ENCODE measurements around the gene PDHA1.
A peak's percentile ranks its signal among the peaks of the same experiment; 100 is the strongest.

The PDHA1 gene

GRCh38 chrX:19343535-19344408, at the start of gene PDHA1:
PDHA1 (plus strand) TSS chrX:19343927; CDS start chrX:19344038, 111 bp downstream.
- peak; percentile 86 to 99 (median 90) for DNase-seq
- intact Hi-C loops (cut with DNase I): no loop called here

GRCh38 chrX:19303256-19303880, 40.4 kb upstream of the PDHA1 start:
- DNase-seq: no peak
- intact Hi-C loops (cut with DNase I): no loop called here

- DNase-seq: no peak
- intact Hi-C loops (cut with DNase I): no loop called here
Observed at GRCh38 chrX:19326567-19326966, 17.2 kb upstream of the PDHA1 start.

DNA sequence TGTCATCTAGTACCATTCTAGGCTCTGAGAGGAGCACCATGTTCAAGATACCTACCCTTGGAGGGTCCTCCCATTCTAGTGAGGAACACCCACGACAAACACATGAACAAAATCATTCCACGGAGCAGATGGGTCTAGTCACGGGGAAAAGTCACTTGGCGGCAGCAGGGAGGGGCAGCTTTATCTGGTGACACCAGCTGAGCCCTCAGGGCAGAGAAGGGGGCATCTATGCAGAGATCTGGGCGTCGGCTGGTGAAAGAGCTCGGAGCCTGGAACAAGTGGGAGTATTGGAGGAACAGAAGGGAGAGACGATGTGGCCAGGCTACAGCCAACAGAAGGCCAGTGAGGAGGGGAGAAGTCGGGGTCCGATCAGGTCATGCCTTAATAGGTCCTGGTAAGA, 11.9 kb upstream of the PDHA1 start:
- intact Hi-C loops (cut with DNase I): loop anchor here (5.0 kb wide), 1 partner anchor 400 kb away; no protein-coding TSS in a partner anchor
- peak in 1 of 10 donors; percentile 8 for DNase-seq

DNA sequence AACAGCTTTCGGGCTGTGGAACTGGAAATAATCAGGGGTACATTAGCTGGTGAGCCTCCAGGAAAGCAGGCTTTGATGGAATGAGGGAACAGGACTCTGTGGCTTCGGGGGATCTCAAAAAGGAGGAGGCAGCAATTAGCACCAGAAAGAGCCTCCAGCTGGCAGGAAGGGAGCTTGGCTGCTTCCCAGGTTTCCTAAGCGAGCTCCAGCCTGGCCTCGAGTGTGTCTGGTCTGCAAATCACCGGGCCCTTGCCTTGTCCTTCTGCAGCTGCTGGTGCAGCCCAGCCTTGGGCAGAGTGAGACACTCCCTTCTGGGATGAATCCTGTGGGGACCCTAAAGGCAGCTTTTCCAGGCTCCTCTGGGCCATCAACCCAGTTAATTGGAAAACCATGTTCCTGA, 10.7 kb upstream of the PDHA1 start:
- peak in 9 of 10 donors; percentile 17 to 90 (median 43) for DNase-seq
- intact Hi-C loops (cut with DNase I): loop anchor here (5.0 kb wide), 1 partner anchor 401 kb away; no protein-coding TSS in a partner anchor

DNA sequence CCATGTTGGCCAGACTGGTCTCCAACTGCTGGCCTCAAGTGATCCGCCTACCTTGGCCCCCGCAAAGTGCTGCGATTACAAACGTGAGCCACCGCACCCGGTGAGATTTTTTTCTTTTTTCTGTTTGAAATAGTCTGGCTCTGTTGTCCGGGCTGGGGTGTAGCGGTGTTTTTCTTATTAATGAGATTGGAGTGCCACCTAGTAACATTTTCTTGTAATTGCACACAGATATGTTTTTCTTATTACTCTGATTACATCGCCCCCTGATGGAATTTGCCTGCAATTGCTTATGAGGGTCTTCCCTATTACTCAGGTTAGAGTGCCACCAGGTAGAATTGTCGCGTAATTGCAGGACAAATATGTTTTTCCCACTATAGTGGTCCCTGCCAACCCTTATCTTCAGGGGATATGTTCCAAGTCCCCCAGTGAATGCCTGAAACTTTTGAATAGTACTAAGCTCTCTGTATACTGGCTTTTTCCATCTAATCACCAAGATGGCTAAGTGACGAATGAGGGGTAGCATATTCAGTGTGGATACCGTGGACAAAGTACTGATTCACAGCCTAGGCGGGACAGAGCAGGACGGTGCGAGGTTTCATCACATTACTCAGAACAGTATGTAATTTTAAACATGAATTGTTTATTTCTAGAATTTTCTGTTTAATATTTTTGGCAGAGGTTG, 8.6 kb upstream of the PDHA1 start:
- DNase-seq: no peak
- intact Hi-C loops (cut with DNase I): loop anchor here (1.0 to 5.0 kb wide), 2 partner anchors 403 to 944 kb away; no protein-coding TSS in a partner anchor

DNA sequence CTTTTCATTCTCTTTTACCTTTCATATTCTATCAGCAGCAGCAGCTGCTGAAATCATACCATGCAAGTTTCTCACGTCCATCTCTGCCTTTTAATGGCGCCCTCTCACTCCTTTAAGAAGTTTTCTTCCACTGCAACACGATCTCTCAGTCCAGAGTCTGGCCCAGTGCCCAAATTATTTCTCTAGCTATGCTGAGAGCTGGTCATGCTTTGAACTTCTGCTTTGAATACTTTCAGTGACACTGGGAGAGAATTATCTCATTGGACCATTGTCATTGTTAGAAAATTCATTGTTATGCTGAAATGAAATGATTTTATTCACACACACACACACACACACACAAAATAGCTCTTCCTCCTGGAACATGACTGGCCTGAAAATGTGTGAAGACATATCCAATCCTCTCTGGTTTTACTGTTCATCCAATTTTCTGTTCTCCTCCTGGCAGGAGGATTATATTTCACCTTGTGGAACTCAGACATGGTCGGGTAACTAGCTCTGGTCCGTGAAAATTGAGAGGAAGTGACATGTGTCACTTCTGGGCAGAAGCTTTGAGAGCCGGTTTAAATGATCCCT, 1.3 kb upstream of the PDHA1 start:
- DNase-seq: no peak
- intact Hi-C loops (cut with DNase I): no loop called here

DNA sequence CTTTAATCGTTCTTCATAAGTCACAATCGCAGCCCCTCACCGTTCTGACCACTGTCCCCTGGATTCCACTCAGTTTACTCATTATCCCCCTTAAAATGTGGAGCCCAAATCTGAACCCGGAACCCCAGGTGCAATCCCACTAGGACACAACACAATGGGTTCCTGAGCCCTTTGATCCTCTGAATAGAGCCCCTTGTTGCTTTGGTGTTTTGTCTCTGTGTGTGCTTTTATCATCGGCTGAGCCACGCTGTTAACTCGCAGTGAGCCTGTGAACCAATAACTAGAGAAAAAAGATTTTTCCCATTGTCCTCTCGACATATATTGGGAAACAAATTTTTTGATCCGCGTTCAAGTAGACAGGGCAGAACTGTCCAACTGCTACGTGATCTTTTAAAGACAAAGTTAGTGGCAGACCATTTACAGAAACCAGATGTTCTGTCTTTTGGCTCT, 617 bp upstream of the PDHA1 start:
- DNase-seq: no peak
- intact Hi-C loops (cut with DNase I): no loop called here

GRCh38 chrX:19344661-19345060, 934 bp downstream of the PDHA1 start:
- intact Hi-C loops (cut with DNase I): no loop called here
- no peak for DNase-seq

- intact Hi-C loops (cut with DNase I): no loop called here
- no peak for DNase-seq
Observed at GRCh38 chrX:19347916-19348315, 4.2 kb downstream of the PDHA1 start.

GRCh38 chrX:19349264-19349663, 5.5 kb downstream of the PDHA1 start:
- intact Hi-C loops (cut with DNase I): no loop called here
- no peak for DNase-seq

DNA sequence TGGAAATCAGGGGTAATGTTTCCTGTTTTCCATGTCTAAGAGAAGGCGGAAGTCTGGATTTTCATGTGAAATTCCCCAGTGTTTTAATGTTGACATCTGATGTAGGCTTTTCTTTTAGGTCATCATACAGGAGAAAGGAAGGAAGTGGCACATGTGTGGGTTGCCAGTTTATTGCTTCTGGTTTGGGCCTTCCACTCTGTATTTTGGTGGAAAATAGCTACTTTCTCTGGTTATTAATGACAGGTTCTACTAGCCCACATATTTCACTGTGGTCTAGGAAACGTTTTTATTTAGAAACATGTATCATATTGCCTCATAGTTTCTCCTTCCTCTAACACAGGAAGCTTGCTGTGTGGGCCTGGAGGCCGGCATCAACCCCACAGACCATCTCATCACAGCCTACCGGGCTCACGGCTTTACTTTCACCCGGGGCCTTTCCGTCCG, 7.2 kb downstream of the PDHA1 start:
- no peak for DNase-seq
- intact Hi-C loops (cut with DNase I): no loop called here

DNA sequence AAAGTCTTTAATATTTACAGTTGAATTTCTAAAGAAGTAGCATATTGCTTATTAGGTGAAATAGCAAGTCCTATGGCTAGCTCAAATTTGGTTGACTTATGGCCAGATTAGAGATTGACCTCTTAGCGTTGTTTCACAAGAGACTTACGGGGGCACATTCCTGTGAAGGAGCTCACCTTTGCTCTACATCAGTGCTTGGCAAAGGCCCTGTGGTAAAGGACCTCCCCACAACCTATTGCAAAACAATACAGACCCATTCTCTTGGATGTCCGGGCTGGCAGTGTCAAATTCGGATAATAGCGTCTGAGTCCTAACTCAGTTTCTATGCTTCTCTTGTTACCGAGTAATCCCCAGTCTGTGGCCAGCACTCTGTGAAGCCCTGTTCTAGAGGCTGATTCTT, 10.9 kb downstream of the PDHA1 start:
- DNase-seq: no peak
- intact Hi-C loops (cut with DNase I): no loop called here

DNA sequence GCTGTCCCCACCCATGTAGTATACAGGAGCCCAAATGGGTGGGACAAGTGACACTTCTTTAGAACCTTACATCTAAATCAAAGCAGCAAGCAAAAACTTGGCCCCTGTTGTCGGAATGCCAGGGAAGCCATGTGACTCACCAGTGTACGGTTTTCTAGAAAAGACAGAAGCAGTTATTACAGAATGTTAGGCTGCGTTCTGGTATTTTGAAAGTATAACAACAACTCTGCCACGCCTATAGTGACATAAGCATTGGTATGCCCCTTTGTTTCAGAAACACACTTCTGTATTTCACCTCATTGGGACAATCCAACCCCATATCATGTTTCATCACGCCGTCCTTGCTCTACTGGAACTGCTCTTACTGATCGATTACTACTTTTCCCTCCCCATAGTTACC, 14.8 kb downstream of the PDHA1 start:
- DNase-seq: no peak
- intact Hi-C loops (cut with DNase I): no loop called here

GRCh38 chrX:19360903-19361302, 17.2 kb downstream of the PDHA1 start:
- DNase-seq: no peak

GRCh38 chrX:19361701-19362100, 18.0 kb downstream of the PDHA1 start:
- no peak for DNase-seq
- intact Hi-C loops (cut with DNase I): no loop called here

More at GRCh38 chrX:19360903-19361302, 17.2 kb downstream of the PDHA1 start:
- intact Hi-C loops (cut with DNase I): no loop called here

DNA sequence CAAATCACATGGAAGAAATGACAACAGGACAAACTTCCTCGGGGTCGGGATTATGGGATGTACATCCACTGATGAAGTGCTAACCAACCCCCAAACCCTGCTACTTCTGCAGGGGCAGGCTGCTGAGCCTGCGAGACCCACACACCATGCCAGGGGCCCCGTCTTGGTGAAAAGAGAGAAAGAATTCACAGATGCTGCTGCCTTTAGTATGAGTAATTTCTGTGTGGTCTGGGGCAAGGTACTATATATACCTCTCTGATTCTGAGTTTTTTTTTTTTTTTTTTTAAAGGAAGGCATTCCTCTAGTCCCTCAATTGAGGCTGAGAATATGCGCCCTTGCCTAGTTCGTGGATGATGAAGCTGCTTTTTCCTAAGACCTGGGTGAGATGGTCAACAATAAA, 24.8 kb downstream of the PDHA1 start:
- intact Hi-C loops (cut with DNase I): no loop called here
- no peak for DNase-seq

DNA sequence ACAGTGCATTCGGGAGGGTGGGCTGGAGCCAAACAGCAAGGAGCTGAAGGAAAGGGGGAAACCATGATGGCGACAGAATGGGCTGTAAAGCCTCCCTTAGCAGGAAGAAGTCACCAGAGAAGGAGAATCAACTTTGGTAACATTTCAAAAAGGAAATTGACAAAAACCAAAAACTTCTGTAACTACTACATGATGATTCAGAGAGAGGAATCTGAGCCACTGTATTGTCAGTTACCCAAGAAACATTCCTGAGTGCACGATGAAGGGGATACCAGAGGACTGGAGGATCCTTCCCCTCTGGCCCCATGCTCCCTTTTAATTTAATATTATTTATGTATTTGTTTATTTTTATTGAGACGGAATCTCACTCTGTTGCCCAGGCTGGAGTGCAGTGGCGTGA, 26.3 kb downstream of the PDHA1 start:
- intact Hi-C loops (cut with DNase I): loop anchor here (10.0 kb wide), 1 partner anchor 165 kb away; no protein-coding TSS in a partner anchor
- DNase-seq: no peak

DNA sequence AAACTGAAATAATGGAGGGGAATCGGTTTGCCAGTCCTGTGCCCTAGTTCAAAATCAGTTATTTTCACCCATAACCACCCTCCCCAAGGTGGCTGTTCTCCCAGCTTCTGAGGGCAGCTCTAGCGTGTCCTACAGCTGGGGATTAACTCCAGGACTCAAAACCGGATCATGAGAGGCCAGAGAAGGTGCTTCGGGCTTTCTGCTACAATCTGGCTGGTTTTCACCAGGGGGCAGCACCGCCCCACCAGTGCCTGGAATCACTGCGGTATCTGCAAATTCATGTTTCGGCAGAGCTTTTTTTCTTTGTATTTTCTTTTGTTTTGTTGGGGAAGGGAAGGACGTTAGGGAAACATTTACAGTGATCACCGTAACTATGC, 28.4 kb downstream of the PDHA1 start:
- intact Hi-C loops (cut with DNase I): loop anchor here (2.0 to 10.0 kb wide), 2 partner anchors 163 to 517 kb away; no protein-coding TSS in a partner anchor
- DNase-seq: peak in 9 of 10 donors; percentile 31 to 95 (median 58)

Measured in posterior cingulate gyrus (tissue), 11 donors.